HG03196 (cell line): ENCODE results near the gene UMPS.
"Not testable (repeated sequence)": the region's sequence is repeated elsewhere in the genome, so short reads cannot be mapped to it uniquely, and the experiment has no call there.

ENCODE experiments used
- ATAC-seq: cut with Tn5 transposase; IDR thresholded peaks from one replicate; pipeline ENCODE4 v1.9.1; 2021; ENCODE audit not compliant: unreplicated experiment

Gene UMPS

GRCh38 chr3:124705552-124705951 lies 24.7 kb upstream of the UMPS start:
- no peak for ATAC-seq

- not testable (repeated sequence) for ATAC-seq
Measured at GRCh38 chr3:124707223-124707622, 23.0 kb upstream of the UMPS start.

GRCh38 chr3:124707656-124708062 lies 22.6 kb upstream of the UMPS start:
- no peak for ATAC-seq

GRCh38 chr3:124714223-124714853 lies 15.9 kb upstream of the UMPS start:
- ATAC-seq: no peak

- ATAC-seq: no peak
Measured at GRCh38 chr3:124722589-124722988, 7.7 kb upstream of the UMPS start.

- ATAC-seq: no peak
Measured at GRCh38 chr3:124730941-124731297, 667 bp downstream of the UMPS start.

- no peak for ATAC-seq
Measured at GRCh38 chr3:124731760-124732159, 1.5 kb downstream of the UMPS start.

GRCh38 chr3:124741027-124741426 lies 10.8 kb downstream of the UMPS start:
- ATAC-seq: no peak

- no peak for ATAC-seq
Measured at GRCh38 chr3:124745756-124746155, 15.5 kb downstream of the UMPS start.

- no peak for ATAC-seq
Measured at GRCh38 chr3:124747111-124747981, 17.1 kb downstream of the UMPS start.

- ATAC-seq: no peak
Measured at GRCh38 chr3:124748560-124749198, 18.4 kb downstream of the UMPS start.

GRCh38 chr3:124749877-124750276 lies 19.6 kb downstream of the UMPS start:
- ATAC-seq: not testable (repeated sequence)

- ATAC-seq: no peak
Measured at GRCh38 chr3:124751501-124751900, 21.2 kb downstream of the UMPS start.

GRCh38 chr3:124752051-124752450 lies 21.8 kb downstream of the UMPS start:
- no peak for ATAC-seq

- ATAC-seq: not testable (repeated sequence)
Measured at GRCh38 chr3:124757926-124758325, 27.7 kb downstream of the UMPS start.

- no peak for ATAC-seq
Measured at GRCh38 chr3:124758851-124759635, 28.8 kb downstream of the UMPS start.

- no peak for ATAC-seq
Measured at GRCh38 chr3:124759666-124760401, 29.6 kb downstream of the UMPS start.

GRCh38 chr3:124760601-124761000 lies 30.3 kb downstream of the UMPS start:
- ATAC-seq: no peak

- peak; percentile 54 for ATAC-seq
Measured at GRCh38 chr3:124761250-124761796, 31.1 kb downstream of the UMPS start.
